ENCODE results near the gene DMAC1.

- TF ChIP-seq CTCF (IDR thresholded peaks at IDR 0.05), result no peak
- no peak for TF ChIP-seq POLR2A (IDR thresholded peaks at IDR 0.05)
Observed at GRCh38 chr9:7756088-7756487, 43.5 kb downstream of the DMAC1 start.
